HEK293 (cell line): ENCODE measurements around the gene POLR2L.
A peak's percentile ranks its signal among the peaks of the same experiment; 100 is the strongest.

ENCODE experiments used
- CTCF ChIA-PET: fragments of 350-600 bp; formaldehyde crosslinking; extraction: SDS; loops from one replicate; lab custom pipeline; 2021; ENCODE audit warnings: antibody characterized with exemption; lab: Yijun Ruan, JAX
- POLR2A ChIA-PET: fragments of 300-600 bp; formaldehyde crosslinking; extraction: SDS; loops from one replicate; lab custom pipeline; 2020; ENCODE audit warnings: antibody characterized with exemption, inconsistent platforms; lab: Yijun Ruan, JAX
- H3K27ac ChIP-seq: fragments of 200-500 bp; sonication (Bioruptor generic); 2 replicates; pipeline ENCODE4 v1.5.1; 2014; ENCODE audit warnings: low read depth, low read length, control low read depth, inconsistent platforms; ENCODE audit errors: extremely low read depth
- H3K36me3 ChIP-seq, 2 experiments: fragments of 200-500 bp in 1 of 2; sonication (Bioruptor generic) in 1 of 2; 1 replicate in 1 of 2; 2 replicates in 1 of 2; pipeline ENCODE4 v1.5.1; 2014 to 2017; ENCODE audit warnings: inconsistent platforms in 2 of 2, low read length in 2 of 2; ENCODE audit not compliant: control insufficient read depth in 2 of 2, insufficient read depth in 1 of 2
- H3K4me1 ChIP-seq: fragments of 200-500 bp; sonication (Bioruptor generic); 2 replicates; pipeline ENCODE4 v1.5.1; 2014; ENCODE audit warnings: mild to moderate bottlenecking, low read length, inconsistent platforms; ENCODE audit not compliant: control insufficient read depth, insufficient read depth
- H3K4me3 ChIP-seq: 2 replicates; pipeline ENCODE4 v1.5.1; 2011; ENCODE audit warnings: low read depth, mild to moderate bottlenecking, control low read depth, low read length, moderate library complexity
- H3K9me3 ChIP-seq: fragments of 200-500 bp; sonication (Bioruptor generic); 2 replicates; pipeline ENCODE4 v1.5.1; 2014; ENCODE audit warnings: low read depth, low read length, inconsistent platforms; ENCODE audit not compliant: control insufficient read depth, insufficient read depth
- BCL11A ChIP-seq: fragments of 450-650 bp; formaldehyde crosslinking; IDR thresholded peaks from 2 replicates; pipeline ENCODE4 v1.5.1; 2016; ENCODE audit warnings: low read depth, missing biosample characterization, missing genetic modification characterization
- GFI1B ChIP-seq: fragments of 450-650 bp; formaldehyde crosslinking; IDR thresholded peaks from 2 replicates; pipeline ENCODE4 v1.5.1; 2016; ENCODE audit warnings: missing biosample characterization, missing genetic modification characterization
- GLI2 ChIP-seq: fragments of 450-650 bp; formaldehyde crosslinking; IDR thresholded peaks from 2 replicates; pipeline ENCODE4; 2017; ENCODE audit warnings: missing biosample characterization, missing genetic modification characterization, low read depth, borderline replicate concordance
- GLIS2 ChIP-seq: fragments of 450-650 bp; formaldehyde crosslinking; IDR thresholded peaks from 2 replicates; pipeline ENCODE4 v1.5.1; 2016; ENCODE audit warnings: missing biosample characterization, missing genetic modification characterization
- SP3 ChIP-seq: fragments of 450-650 bp; formaldehyde crosslinking; IDR thresholded peaks from 2 replicates; pipeline ENCODE4 v1.5.1; 2016; ENCODE audit warnings: missing biosample characterization, missing genetic modification characterization
- ZBTB17 ChIP-seq: fragments of 450-650 bp; formaldehyde crosslinking; IDR thresholded peaks from 2 replicates; pipeline ENCODE4 v1.5.1; 2016; ENCODE audit warnings: missing biosample characterization, missing genetic modification characterization
- ZBTB6 ChIP-seq: fragments of 450-650 bp; formaldehyde crosslinking; IDR thresholded peaks from 2 replicates; pipeline ENCODE4 v1.5.1; 2017; ENCODE audit warnings: missing biosample characterization, missing genetic modification characterization
- ZFHX2 ChIP-seq: fragments of 450-650 bp; formaldehyde crosslinking; conservative IDR thresholded peaks from 2 replicates; pipeline ENCODE4 v1.5.1; 2016; ENCODE audit warnings: missing biosample characterization, missing genetic modification characterization
- ZFP69B ChIP-seq: fragments of 450-650 bp; formaldehyde crosslinking; IDR thresholded peaks from 2 replicates; pipeline ENCODE4 v1.5.1; 2016; ENCODE audit warnings: missing biosample characterization, missing genetic modification characterization
- ZNF132 ChIP-seq: fragments of 450-650 bp; formaldehyde crosslinking; IDR thresholded peaks from 2 replicates; pipeline ENCODE4 v1.5.1; 2017; ENCODE audit warnings: missing biosample characterization, missing genetic modification characterization, borderline replicate concordance
- ZNF202 ChIP-seq: fragments of 450-650 bp; formaldehyde crosslinking; IDR thresholded peaks from 2 replicates; pipeline ENCODE4 v1.5.1; 2016; ENCODE audit warnings: missing biosample characterization, missing genetic modification characterization, borderline replicate concordance
- ZNF280D ChIP-seq: fragments of 450-650 bp; formaldehyde crosslinking; IDR thresholded peaks from 2 replicates; pipeline ENCODE4 v1.5.1; 2016; ENCODE audit warnings: missing biosample characterization, missing genetic modification characterization
- ZNF354C ChIP-seq: fragments of 450-650 bp; formaldehyde crosslinking; IDR thresholded peaks from 2 replicates; pipeline ENCODE4 v1.5.1; 2016; ENCODE audit warnings: missing biosample characterization, missing genetic modification characterization, low read depth, borderline replicate concordance
- ZNF404 ChIP-seq: fragments of 450-650 bp; formaldehyde crosslinking; IDR thresholded peaks from 2 replicates; pipeline ENCODE4 v1.5.1; 2017; ENCODE audit warnings: missing biosample characterization, missing genetic modification characterization
- ZNF423 ChIP-seq: fragments of 450-650 bp; formaldehyde crosslinking; IDR thresholded peaks from 2 replicates; pipeline ENCODE4 v1.5.1; 2016; ENCODE audit warnings: missing biosample characterization, missing genetic modification characterization
- ZNF488 ChIP-seq: fragments of 450-650 bp; formaldehyde crosslinking; IDR thresholded peaks from 2 replicates; pipeline ENCODE4 v1.5.1; 2016; ENCODE audit warnings: missing biosample characterization, missing genetic modification characterization
- ZNF621 ChIP-seq: fragments of 450-650 bp; formaldehyde crosslinking; IDR thresholded peaks from 2 replicates; pipeline ENCODE4 v1.5.1; 2017; ENCODE audit warnings: missing biosample characterization, missing genetic modification characterization
- ZSCAN16 ChIP-seq: fragments of 450-650 bp; formaldehyde crosslinking; IDR thresholded peaks from 2 replicates; pipeline ENCODE4 v1.5.1; 2016; ENCODE audit warnings: missing biosample characterization, missing genetic modification characterization

POLR2L gene

DNA sequence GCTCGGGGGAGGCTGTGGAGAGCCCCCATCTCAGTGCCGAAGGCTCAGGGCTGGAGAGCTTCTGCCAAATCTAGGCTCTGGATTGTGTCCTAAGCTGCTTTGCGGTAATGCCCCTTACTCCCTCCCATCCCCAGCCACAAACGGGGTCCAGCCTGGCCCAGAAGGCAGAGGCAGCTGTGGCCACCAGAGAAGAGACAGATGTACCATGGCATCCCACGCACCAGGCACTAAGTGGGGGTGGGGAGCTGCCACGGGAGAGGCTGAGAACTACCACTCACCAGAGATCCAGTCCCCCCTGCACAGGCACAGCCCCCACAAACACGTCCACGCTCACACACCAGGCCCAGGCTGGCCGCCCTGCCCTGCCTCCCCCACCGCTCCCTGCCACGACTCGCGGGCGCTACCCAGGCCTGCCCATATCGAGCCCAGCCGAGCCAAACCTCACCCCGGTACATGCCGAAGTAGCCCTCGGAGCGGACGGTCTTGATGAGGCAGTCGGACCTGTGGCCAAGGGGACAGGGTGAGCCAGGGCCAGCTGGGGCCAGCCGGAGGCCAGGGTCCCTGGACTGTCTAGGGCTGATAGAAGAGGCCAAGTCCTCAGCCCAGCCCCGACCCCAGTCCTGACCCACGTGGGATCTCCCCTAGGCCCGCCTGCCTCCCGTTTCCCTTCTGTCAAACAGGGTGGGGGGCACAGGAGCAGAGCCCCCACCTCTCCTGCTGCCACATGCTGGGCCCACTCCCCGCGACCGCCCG, 48.1 kb downstream of the POLR2L start:
- no peak overlapping the region for H3K27ac ChIP-seq
- peaks cover 0 to 37% of the 10 kb centered on the region in 2 experiments; a peak in 1 of 3 replicates for H3K36me3 ChIP-seq
- H3K4me1 ChIP-seq: peaks cover 6% of the 10 kb centered on the region
- no peaks in the 10 kb centered on the region for H3K9me3 ChIP-seq
- peak; percentile 30 for TF ChIP-seq ZFHX2 (tag by site-specific recombination)
- TF ChIP-seq ZNF621 (tag by site-specific recombination): no peak
- CTCF ChIA-PET: no interaction called here
- POLR2A ChIA-PET: interaction anchor here (0.9 kb wide), 1 partner anchor 11 kb away, joined by 4 read pairs; no protein-coding TSS in a partner anchor
- no peak overlapping the region for H3K4me3 ChIP-seq

- H3K4me3 ChIP-seq: no peak overlapping the region
- no peak for TF ChIP-seq GFI1B (tag by site-specific recombination)
- TF ChIP-seq ZBTB17 (tag by site-specific recombination): no peak
- no peak for TF ChIP-seq GLIS2 (tag by site-specific recombination)
- TF ChIP-seq ZNF404 (tag by site-specific recombination): no peak
- no peak for TF ChIP-seq ZNF488
- no peak for TF ChIP-seq ZNF280D
- TF ChIP-seq ZBTB6 (tag by site-specific recombination): no peak
- TF ChIP-seq ZNF423: no peak
- TF ChIP-seq BCL11A (tag by site-specific recombination): no peak
- no peak for TF ChIP-seq ZNF202
- TF ChIP-seq ZSCAN16: no peak
- no peak for TF ChIP-seq ZNF354C
- TF ChIP-seq GLI2 (tag by site-specific recombination): no peak
- no peak for TF ChIP-seq ZFP69B (tag by site-specific recombination)
- no peak for TF ChIP-seq SP3 (tag by site-specific recombination)
- TF ChIP-seq ZNF132: no peak
- no peak overlapping the region for H3K27ac ChIP-seq
- no peaks in the 10 kb centered on the region for H3K9me3 ChIP-seq
- H3K4me1 ChIP-seq: peaks cover 6% of the 10 kb centered on the region
- CTCF ChIA-PET: interaction anchor here (0.6 to 0.7 kb wide), 2 partner anchors 46 to 158 kb away, joined by 3 to 6 read pairs; no protein-coding TSS in a partner anchor
- POLR2A ChIA-PET: interaction anchor here (0.7 to 0.9 kb wide), 2 partner anchors 10 to 16 kb away, joined by 4 to 9 read pairs; no protein-coding TSS in a partner anchor
- H3K36me3 ChIP-seq: peaks cover 0 to 33% of the 10 kb centered on the region in 2 experiments; a peak in 1 of 3 replicates
These were observed 48.8 kb downstream of the POLR2L start for GRCh38 chr11:793556-793955.
